Endothelial cell of hepatic sinusoid (primary cell): ENCODE measurements around the gene RBM6.

Source experiments
- in situ Hi-C: cut with HindIII; loops from 2 replicates; pipeline ENCODE4 v1.10.0; 2017; ENCODE audit warnings: low sequenced_read_pairs

Gene RBM6

GRCh38 chr3:50088725-50089608 lies 149.0 kb downstream of the RBM6 start, which contains the start of gene RBM5:
Gene RBM5, plus strand, starts transcription at chr3:50088919. Its CDS starts 1,516 bp downstream, at chr3:50090435.
- in situ Hi-C loops = no loop called here

DNA sequence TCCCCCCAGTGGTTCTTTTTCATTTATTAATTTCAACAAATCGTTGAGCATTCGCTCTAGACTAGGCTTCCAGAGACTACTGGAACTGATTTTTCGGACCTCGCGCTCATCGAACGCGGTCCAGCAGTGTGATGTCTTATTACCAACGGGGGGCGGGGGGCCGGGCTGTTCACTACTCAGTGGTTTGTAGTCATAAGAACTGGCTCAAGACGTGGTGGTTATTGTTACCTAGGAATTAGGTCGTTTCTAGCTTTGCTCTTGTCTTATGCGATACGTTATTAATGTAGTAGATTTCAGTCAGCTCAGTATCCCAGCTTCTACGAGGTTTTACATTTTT lies 149.6 kb downstream of the RBM6 start:
- in situ Hi-C loops = no loop called here

DNA sequence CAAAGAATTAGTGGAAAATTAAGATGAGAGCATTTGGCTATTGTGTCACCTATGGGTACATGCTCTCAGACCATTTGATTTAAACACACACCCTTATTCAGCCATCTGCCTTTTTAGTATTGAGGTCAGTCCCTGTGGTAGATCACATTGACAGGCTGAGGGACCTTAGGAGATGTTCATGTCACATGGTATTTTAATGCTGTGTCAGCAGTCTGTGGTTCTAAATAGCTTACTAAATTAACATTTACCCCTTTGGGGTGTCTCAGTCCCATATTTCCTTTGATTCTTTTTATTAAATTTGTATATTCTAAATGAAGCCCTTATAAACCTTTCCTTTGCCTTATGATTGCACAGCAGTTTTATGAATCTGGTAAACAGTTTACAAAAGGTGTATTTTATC lies 151.0 kb downstream of the RBM6 start:
- in situ Hi-C loops = loop anchor here (10.0 kb wide), 1 partner anchor 154 kb away; no protein-coding TSS in a partner anchor

DNA sequence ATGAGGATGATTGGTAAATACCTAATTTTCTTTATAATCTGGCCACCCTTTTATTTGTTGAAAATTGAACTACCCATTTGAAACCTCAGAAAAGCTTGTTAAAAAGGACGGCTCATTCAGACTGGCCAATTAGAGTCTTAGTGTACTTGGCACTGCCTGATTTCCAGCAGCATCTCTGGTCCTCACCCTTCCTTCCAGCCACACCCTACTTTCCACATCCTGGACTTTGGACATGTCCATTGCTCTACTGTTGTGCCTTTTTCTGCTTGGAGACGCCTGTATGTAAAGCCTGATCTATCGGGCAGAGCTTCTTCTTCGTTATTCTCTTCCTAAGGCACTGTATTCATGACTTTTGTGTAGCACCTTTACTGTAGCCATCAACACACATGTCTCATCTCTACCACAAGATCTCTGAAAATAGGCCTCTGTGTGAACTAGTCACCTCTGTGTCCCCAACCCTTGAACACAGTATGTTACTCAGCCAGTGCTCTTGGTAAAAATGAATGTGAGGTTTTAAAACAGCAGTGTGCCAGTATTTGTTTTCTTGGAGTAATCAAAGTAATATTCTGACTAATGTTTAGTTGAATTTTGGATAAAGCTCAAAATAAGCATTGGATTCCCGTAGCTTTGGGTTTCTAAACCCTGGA lies 155.5 kb downstream of the RBM6 start:
- in situ Hi-C loops = loop anchor here (5.0 to 10.0 kb wide), 3 partner anchors 77 to 149 kb away; no protein-coding TSS in a partner anchor

GRCh38 chr3:50100386-50100785 lies 160.4 kb downstream of the RBM6 start:
- in situ Hi-C loops = loop anchor here (5.0 kb wide), 1 partner anchor 38 kb away; no protein-coding TSS in a partner anchor

- in situ Hi-C loops = loop anchor here (5.0 kb wide), 1 partner anchor 39 kb away; no protein-coding TSS in a partner anchor
Observed at GRCh38 chr3:50100956-50101845, 161.3 kb downstream of the RBM6 start.

DNA sequence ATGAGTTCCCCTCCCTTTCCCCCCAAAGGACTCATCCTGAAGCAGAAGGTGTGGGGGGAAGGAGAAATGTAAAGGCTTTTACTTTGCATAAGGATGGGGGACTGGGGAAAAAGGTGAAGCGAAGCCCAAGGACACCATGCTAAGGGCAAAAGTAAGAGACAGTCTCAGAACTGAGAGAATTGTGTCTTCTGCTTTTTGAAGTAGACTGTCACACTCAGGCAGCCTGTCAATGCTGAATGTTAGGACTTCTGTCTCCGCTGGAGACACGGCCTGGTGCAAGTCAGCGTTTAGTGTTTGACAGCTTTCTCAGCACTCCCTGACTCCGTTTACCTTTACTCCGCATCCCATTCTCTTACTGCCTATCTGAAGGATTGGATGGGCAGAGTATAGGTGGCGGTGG lies 162.6 kb downstream of the RBM6 start:
- in situ Hi-C loops = loop anchor here (5.0 kb wide), 1 partner anchor 40 kb away; no protein-coding TSS in a partner anchor

DNA sequence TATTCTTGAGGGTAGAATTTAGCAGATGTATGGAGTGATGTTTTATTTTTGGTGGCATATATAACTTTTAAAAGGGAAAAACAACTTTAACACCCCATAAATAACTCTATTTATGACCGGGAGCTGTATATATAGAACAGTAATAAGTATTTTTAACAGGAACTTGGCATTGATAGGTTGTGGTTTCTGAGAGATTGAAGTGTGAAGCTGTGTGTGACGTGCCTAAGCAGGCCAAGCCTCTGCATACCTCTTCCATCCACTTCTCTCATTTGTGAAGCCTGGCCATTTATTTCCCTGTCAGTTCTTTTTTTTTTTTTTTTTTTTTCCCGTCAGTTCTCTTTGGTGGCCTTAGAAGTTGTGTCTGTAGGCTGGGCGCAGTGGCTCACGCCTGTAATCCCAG lies 171.8 kb downstream of the RBM6 start:
- in situ Hi-C loops = no loop called here

GRCh38 chr3:50112462-50112861 lies 172.5 kb downstream of the RBM6 start:
- in situ Hi-C loops = no loop called here

DNA sequence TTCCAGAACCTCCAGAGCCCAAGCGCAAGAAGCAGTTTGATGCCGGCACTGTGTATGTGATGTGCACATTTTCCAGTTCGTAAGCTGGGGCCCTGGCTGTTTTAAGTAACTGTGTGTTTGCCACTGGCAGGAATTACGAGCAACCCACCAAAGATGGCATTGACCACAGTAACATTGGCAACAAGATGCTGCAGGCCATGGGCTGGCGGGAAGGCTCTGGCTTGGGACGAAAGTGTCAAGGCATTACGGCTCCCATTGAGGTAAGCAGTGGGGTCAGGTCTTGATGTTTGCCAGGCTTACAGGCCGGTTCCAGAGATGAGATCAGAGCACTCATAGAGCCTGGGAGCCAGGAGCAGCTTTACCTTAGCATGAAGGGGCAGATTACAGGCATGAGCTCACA lies 177.2 kb downstream of the RBM6 start:
- in situ Hi-C loops = no loop called here

DNA sequence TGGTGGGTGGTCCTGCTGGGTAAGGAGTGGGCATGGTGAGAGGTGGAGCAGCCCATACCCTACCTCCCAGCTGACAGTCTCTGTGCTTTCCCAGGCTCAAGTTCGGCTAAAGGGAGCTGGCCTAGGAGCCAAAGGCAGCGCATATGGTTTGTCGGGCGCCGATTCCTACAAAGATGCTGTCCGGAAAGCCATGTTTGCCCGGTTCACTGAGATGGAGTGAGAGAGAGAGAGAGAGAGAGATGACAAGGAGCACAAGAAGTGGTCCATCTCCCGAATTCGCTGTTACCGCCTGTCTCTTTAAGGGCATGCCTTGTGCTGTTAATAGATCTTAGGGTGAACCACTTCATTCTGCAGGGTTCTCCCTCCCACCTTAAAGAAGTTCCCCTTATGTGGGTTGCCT lies 178.3 kb downstream of the RBM6 start:
- in situ Hi-C loops = no loop called here

- in situ Hi-C loops = no loop called here
Observed at GRCh38 chr3:50119786-50120185, 179.8 kb downstream of the RBM6 start.

DNA sequence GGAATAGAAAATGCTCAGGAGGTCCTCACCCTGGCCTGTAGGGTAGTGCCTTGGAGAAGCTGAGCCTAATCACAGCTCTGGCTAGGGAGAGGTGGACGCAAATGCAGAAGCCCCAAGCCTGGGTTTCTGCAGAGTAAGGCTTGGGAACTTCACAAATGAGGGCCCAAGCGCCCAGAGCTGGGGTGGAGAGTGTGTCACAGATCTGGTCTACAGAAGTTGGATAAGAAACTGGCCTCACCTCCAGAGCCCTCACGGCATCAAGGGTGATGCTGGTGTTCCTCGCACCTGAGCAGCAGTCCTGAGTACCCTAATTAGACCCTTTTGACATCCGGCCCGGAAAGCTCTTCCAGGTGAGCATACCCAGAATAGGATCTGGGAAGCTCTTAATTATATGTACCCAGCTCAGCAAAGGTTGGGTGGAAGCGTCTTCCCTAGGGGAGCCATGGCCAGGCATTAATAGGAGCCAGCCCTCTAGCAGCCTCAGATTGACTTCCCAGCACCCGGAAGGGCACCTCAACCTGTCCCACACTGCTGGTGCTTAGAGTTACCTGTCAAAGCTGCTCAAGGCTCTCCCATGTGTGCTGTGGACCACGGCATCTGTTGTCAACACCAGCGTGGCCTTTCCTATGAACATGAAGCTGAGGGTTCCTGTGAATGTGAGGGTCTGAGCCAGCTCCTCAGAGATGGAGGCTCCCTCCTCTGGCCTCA lies 180.6 kb downstream of the RBM6 start:
- in situ Hi-C loops = no loop called here

DNA sequence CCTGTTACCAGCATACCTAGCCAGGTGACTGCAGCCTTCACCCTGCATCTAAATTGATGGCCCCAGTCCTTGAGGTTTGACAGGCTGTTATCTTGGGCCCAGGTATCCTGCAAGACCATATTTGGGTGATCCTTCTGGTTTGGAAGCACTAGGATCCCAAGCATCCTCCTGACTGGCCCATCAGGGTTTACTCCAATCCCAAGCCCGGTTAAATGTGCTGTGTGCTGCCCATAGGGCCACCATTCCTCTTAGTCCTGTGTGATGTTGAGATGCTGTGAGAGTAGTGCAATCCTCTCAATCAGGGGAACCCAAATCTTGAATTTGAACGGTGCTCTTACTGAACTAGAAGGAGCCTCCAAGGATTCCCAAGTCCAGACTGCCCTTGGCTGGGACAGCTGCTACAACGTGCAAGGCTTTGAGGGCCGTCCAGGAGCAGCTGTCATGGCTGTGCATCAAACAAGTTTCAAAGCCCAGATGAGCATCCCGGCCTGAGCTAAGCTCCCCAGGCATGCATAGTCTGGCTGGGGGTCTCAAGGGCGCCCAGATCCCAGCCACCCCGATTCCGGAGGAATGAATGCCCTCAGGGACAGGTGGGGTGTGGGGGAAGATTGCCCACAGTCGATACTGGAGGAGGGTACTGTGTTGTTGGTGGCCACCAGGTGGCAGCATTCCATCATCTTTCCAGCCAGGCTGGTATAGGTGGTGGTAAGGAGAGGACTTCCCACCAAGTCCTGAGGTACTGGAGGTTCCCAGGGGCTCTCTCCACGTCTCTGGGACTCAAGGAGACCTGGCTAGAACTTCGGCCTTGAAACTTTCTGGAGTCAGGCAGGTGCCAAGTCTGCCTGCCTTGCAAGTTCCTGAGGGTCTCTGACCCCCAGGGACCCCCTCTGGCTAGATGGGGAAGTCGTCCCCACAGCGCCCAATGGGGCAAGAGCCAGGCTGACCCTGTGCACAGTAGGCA lies 181.4 kb downstream of the RBM6 start:
- in situ Hi-C loops = no loop called here

DNA sequence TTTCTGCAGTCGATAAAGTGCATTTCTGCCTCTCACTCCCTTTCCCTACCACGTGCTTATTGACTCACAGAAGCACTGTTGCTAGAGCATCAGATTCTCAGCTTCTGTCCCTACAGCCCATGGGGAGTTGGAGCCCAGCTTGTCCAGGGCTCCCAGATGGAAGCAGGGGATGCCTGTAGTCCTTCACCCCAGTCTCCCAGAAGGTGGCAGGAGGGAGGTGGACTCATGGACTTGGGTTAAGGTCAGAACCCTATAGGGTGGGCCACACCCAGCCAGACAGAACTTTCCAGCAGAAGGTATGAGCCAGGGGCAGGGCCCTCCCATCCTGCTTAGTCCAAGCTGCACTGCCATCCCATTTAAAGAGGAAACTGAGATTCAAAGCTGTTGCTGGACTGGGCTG lies 182.1 kb downstream of the RBM6 start:
- in situ Hi-C loops = no loop called here

DNA sequence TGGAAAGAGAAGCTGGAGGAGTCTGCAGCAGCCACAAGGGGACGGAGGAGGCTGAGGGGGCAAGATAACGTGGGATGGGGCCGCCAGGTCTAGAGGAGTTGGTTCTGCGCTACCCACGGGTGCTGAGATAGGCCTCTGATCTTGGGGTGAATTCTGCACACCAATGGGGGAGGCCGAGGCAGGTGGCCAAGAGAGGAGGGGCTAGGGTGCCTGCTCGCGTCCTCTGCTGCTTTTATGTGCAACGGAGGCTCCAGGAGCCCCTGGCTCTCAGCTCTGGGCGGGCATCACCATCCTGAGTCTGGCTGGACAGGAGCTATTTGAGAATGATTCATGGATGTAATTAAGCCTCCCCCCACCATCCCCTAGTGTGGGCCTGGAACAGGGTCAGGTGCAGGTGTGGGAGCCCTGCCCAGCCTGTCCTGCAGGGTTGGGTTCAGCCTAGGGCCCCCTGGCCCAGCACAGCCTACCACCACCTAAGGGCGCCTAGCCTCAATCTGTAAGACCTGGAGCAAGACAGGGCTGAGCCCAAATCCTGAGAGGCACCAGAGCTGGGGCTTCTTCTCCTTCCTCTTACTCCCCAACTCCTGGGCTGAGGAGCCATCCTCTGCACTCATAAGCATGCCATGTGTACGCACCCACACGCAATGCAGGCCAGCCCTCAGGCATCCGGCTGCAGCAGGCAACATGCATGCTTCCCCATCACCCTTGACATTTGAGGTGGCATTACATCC lies 182.9 kb downstream of the RBM6 start:
- in situ Hi-C loops = no loop called here

DNA sequence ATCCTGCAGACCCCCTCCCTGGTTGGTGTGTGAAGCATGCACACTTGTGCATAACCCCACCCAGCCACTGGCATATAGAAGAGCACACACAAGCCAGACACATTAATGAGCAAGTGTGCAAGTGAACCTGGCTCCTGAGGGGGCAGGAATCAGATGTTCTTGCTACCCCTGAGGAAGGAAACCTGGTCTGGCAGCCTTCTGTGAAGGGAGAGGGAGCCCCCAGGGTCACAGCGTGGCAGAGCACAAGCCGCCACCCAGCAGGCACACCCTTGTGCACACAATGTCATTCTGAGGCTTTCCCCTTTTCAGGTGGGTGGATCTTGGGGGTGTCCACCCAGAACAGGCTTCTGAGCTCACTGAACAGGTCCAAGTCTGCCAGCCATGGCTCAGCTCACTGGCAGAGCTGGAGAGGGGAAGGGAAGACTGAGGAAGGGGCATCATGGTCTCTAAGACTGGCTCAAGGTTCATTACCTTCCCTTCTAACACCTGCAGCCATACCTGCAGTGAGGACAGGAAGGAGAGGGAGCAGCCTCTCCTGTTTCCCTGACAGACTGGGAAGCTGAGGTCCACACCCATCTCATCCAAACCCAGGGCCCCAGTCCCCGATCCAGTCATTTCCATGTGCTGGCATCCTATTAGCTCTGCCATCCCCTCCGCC lies 183.6 kb downstream of the RBM6 start:
- in situ Hi-C loops = no loop called here
